CD4-positive, alpha-beta T cell treated with Interleukin-10 for 1 hour (primary cell): ENCODE data around the gene SDK2.

Experiments used
- DNase-seq: peaks from one replicate; pipeline ENCODE4 v3.0.0-alpha.2; 2020

Gene SDK2

GRCh38 chr17:73356561-73357170 is 287.6 kb downstream of the SDK2 start:
- no peak for DNase-seq

- no peak for DNase-seq
Observed at GRCh38 chr17:73354423-73355284, 289.6 kb downstream of the SDK2 start.

GRCh38 chr17:73352261-73352660 is 292.0 kb downstream of the SDK2 start:
- no peak for DNase-seq

GRCh38 chr17:73351764-73352163 is 292.5 kb downstream of the SDK2 start:
- no peak for DNase-seq

- DNase-seq, result no peak
Observed at GRCh38 chr17:73350864-73351263, 293.4 kb downstream of the SDK2 start.

- DNase-seq, result no peak
Observed at GRCh38 chr17:73349647-73350046, 294.6 kb downstream of the SDK2 start.

GRCh38 chr17:73349138-73349537 is 295.1 kb downstream of the SDK2 start:
- no peak for DNase-seq

GRCh38 chr17:73348829-73349095 is 295.5 kb downstream of the SDK2 start:
- no peak for DNase-seq

- DNase-seq, result no peak
Observed at GRCh38 chr17:73348018-73348828, 296.0 kb downstream of the SDK2 start.

- DNase-seq, result no peak
Observed at GRCh38 chr17:73347351-73347750, 296.9 kb downstream of the SDK2 start.

- DNase-seq, result no peak
Observed at GRCh38 chr17:73346501-73347162, 297.6 kb downstream of the SDK2 start.

- no peak for DNase-seq
Observed at GRCh38 chr17:73343739-73344454, 300.3 kb downstream of the SDK2 start.

- no peak for DNase-seq
Observed at GRCh38 chr17:73343168-73343634, 301.0 kb downstream of the SDK2 start.

- no peak for DNase-seq
Observed at GRCh38 chr17:73342541-73343167, 301.6 kb downstream of the SDK2 start.

- no peak for DNase-seq
Observed at GRCh38 chr17:73342050-73342522, 302.2 kb downstream of the SDK2 start.

GRCh38 chr17:73341350-73342049 is 302.7 kb downstream of the SDK2 start:
- no peak for DNase-seq

- DNase-seq, result no peak
Observed at GRCh38 chr17:73340093-73340596, 304.1 kb downstream of the SDK2 start.

GRCh38 chr17:73338566-73339197 is 305.6 kb downstream of the SDK2 start:
- no peak for DNase-seq

- no peak for DNase-seq
Observed at GRCh38 chr17:73338050-73338521, 306.2 kb downstream of the SDK2 start.

- DNase-seq, result no peak
Observed at GRCh38 chr17:73337330-73337710, 306.9 kb downstream of the SDK2 start.
